Measurements from ENCODE around the gene SMYD3.

SMYD3 gene

DNA sequence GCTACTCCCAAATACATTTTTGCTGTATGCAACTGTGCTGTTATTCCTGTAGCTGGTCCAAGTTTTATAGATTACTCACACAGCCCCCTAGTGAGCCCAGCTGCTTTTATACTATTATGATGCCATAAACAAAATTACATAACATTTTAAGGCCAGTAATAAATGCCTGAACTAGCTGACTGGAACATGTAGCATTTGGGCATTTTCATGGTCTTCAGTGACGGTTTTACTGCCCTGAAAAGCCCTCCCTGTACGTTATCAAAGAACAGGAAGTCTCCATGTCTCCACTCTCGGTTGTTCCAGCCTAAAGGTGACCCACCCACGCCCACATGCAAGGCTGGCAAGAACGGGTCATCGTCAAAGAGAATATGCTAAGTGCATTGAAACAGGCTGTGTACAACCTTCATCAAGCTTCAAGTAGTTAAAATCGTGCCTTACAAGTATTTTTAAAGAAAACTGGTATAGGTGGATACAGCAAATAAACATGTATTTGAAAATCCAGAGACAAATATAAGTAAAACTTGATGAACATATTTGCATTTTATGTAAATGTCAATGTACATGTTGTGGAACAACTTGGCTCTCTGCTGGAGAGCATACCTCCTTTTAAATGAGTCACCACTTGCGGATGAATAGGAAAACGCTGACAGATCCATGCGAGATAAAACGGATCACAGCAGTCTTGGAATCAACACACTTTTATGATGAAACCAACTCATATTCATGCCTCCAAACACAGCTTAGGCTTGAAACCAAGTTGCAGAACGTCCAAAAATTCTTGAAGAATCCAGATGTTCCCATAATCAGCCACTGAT lies 520.5 kb downstream of the SMYD3 start:
- TF ChIP-seq, protein P1, sequence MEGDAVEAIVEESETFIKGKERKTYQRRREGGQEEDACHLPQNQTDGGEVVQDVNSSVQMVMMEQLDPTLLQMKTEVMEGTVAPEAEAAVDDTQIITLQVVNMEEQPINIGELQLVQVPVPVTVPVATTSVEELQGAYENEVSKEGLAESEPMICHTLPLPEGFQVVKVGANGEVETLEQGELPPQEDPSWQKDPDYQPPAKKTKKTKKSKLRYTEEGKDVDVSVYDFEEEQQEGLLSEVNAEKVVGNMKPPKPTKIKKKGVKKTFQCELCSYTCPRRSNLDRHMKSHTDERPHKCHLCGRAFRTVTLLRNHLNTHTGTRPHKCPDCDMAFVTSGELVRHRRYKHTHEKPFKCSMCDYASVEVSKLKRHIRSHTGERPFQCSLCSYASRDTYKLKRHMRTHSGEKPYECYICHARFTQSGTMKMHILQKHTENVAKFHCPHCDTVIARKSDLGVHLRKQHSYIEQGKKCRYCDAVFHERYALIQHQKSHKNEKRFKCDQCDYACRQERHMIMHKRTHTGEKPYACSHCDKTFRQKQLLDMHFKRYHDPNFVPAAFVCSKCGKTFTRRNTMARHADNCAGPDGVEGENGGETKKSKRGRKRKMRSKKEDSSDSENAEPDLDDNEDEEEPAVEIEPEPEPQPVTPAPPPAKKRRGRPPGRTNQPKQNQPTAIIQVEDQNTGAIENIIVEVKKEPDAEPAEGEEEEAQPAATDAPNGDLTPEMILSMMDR (IDR thresholded peaks at IDR 0.05; ENCODE audit: insufficient read depth, low read length), result no peak
- TF ChIP-seq REST (IDR thresholded peaks at IDR 0.05; ENCODE audit: insufficient replicate concordance, low read depth) (no peak), SPI1 (IDR thresholded peaks at IDR 0.05; ENCODE audit: borderline replicate concordance, low read depth) (no peak), POLR2AphosphoS5 (IDR thresholded peaks at IDR 0.05; ENCODE audit: low read depth) (no peak)
- no peak for DNase-seq (ENCODE audit: low read depth in 1 of 2, low spot score in 1 of 2)
- no peaks in the 10 kb centered on the region for H3K27me3 ChIP-seq (ENCODE audit: insufficient read depth, poor library complexity, severe bottlenecking)
- H3K27ac ChIP-seq (replicated peaks), result no peak overlapping the region
- H3K4me3 ChIP-seq (replicated peaks; ENCODE audit: insufficient read depth, low read length), result no peak overlapping the region

- Histone ChIP-seq H3K27me3 (ENCODE audit: insufficient read depth, poor library complexity, severe bottlenecking) (no peaks in the 10 kb centered on the region), H3K27ac (replicated peaks) (no peak overlapping the region), H3K4me3 (replicated peaks; ENCODE audit: insufficient read depth, low read length) (no peak overlapping the region)
- TF ChIP-seq, protein P1 (IDR thresholded peaks at IDR 0.05; ENCODE audit: insufficient read depth, low read length), result no peak
- TF ChIP-seq GABPA (IDR thresholded peaks at IDR 0.05; ENCODE audit: low read depth) (no peak), REST (IDR thresholded peaks at IDR 0.05; ENCODE audit: insufficient replicate concordance, low read depth) (no peak), SPI1 (IDR thresholded peaks at IDR 0.05; ENCODE audit: borderline replicate concordance, low read depth) (no peak), POLR2AphosphoS5 (IDR thresholded peaks at IDR 0.05; ENCODE audit: low read depth) (no peak)
- DNase-seq (ENCODE audit: low read depth in 1 of 2, low spot score in 1 of 2), result no peak
These were observed 522.5 kb downstream of the SMYD3 start for GRCh38 chr1:245984390-245985155.

- H3K4me3 ChIP-seq (replicated peaks; ENCODE audit: insufficient read depth, low read length), result no peak overlapping the region
- no peaks in the 10 kb centered on the region for H3K27me3 ChIP-seq (ENCODE audit: insufficient read depth, poor library complexity, severe bottlenecking)
- no peak for DNase-seq (ENCODE audit: low read depth in 1 of 2, low spot score in 1 of 2)
- no peak overlapping the region for H3K27ac ChIP-seq (replicated peaks)
- no peak for TF ChIP-seq POLR2AphosphoS5 (IDR thresholded peaks at IDR 0.05; ENCODE audit: low read depth)
- TF ChIP-seq, protein P1 (IDR thresholded peaks at IDR 0.05; ENCODE audit: insufficient read depth, low read length), result no peak
- no peak for TF ChIP-seq GABPA (IDR thresholded peaks at IDR 0.05; ENCODE audit: low read depth)
These were observed 523.6 kb downstream of the SMYD3 start for GRCh38 chr1:245983294-245983967.
